AML-193 (cell line): ENCODE results near the gene CDYL2.
"Not testable (repeated sequence)": the region's sequence is repeated elsewhere in the genome, so short reads cannot be mapped to it uniquely, and the experiment has no call there.

ENCODE experiments used
- DNase-seq, 2 experiments: peaks; one replicate each; lab custom pipeline; 2025; lab: John Stamatoyannopoulos, UW

The CDYL2 gene

GRCh38 chr16:80670170-80670865, 134.1 kb downstream of the CDYL2 start:
- no peak for DNase-seq

- DNase-seq: no peak
These were observed 134.7 kb downstream of the CDYL2 start for GRCh38 chr16:80669673-80670072.

DNA sequence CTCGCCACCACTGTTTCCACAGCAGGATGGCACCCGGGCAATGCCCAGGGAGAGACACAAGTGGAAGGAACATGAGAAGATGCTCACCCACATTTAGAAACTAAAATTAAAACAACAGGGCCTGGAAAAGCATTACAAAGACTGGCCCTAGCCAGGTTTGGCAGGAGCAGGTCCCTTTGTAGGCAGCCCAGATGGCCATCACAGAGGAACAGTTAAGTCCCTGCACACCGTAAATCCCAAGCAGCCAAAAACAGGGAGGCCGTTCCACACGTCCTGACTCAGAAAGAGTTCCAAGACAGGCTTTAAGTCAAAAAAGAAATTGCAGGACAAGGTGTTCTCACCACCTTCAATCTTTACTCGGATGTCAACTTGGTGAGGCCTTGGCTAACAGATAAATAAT, 136.5 kb downstream of the CDYL2 start:
- DNase-seq: no peak

- DNase-seq: no peak
These were observed 137.2 kb downstream of the CDYL2 start for GRCh38 chr16:80667251-80667560.

- DNase-seq: no peak
These were observed 137.8 kb downstream of the CDYL2 start for GRCh38 chr16:80666378-80667250.

DNA sequence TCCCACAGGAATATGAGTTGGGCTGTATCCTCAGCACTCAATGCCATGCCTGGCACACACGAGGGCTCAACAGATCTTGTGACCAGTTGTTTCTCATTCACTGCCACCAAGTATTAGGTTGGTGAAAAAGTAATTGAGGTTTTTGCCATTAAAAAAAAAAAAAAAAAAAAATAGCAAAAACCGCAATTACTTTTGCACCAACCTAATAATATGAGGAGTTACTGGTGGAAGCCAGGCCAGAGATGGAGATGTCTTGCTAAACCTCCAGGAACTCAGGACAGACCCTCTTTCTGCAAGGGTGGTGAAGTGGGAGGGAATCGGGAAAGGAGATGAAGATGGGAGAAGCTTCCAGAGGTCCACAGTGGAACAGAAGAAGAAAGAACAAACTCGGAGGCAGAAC, 139.0 kb downstream of the CDYL2 start:
- DNase-seq: no peak

GRCh38 chr16:80664786-80665185, 139.6 kb downstream of the CDYL2 start:
- DNase-seq: no peak

- no peak for DNase-seq
These were observed 140.2 kb downstream of the CDYL2 start for GRCh38 chr16:80664226-80664625.

DNA sequence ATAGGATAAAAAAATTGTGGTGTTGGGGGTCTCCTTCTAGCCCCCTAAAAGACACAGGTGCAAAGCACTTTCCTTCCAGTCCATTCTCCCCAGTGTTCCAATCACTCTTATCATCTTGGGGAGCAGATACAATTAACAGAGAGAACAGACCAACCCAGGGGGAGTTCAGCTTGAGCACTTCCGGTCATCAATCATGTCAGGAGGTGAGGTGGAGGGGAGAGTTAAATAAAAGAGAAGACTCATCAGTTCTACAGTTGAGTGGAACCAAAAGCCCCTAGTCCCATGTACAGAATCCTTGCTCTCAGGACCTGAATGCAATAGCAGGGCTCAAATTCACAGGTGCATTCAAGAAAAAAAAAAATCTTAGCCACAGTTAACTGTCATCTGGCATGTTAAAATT, 141.3 kb downstream of the CDYL2 start:
- DNase-seq: no peak

DNA sequence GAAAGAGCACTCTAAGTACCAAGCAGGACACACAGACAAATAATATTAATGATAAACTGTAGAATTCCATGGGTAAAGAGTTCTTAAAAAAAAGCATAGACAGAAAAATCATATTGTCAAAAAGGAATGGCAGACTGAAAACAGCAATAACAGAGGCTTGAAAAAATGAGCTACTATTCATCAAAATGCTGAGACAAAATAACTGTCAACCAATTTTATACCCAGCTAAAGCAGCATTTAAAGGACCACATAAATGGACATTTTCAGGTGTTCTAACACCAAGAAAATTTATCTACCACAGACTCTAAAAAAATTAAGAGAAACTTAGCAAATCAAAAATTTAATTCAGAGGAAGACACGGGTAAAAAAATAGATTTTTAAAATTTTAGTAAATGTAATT, 144.5 kb downstream of the CDYL2 start:
- no peak for DNase-seq

GRCh38 chr16:80656711-80657150, 147.7 kb downstream of the CDYL2 start:
- DNase-seq: no peak

- no peak for DNase-seq
These were observed 148.2 kb downstream of the CDYL2 start for GRCh38 chr16:80656161-80656560.

DNA sequence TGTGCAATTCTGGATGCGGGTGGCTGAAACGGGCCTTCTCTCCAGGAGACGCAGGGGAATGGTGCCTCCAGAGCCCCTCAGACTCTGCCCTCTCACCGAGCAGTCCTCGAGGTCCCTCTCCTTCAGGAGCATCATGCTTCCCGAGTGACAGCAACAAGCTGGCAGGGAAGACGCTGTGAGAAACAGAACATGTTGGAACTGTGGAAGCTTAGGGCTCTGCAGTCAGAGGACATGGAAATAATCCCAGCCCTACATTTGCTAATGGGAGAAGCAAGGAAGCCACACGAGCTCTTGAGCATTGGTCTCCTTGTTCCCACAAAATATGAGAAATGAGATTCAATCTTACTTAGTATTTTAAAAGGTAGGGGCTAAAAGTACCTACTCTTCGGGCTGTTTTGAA, 148.6 kb downstream of the CDYL2 start:
- DNase-seq: no peak

- no peak for DNase-seq
These were observed 150.1 kb downstream of the CDYL2 start for GRCh38 chr16:80654094-80654862.

DNA sequence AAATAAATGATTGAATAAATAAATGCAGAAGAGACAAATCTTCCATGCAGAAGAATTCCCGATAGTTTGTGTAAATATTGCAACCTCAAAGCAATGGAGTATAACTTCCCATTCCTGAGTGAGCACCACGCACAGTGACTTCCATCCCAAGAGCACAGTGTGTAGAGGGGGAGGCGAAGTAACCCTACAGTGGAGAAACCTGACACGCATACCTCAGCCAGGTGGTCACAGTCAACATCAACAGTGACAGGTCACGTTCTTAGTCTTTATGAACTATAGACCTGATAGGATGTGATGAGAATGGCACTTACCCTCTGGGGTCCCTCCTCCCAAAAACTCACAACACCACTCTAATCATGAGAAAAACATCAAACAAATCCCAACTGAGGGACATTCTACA, 152.0 kb downstream of the CDYL2 start:
- DNase-seq: no peak

- not testable (repeated sequence) for DNase-seq
These were observed 154.1 kb downstream of the CDYL2 start for GRCh38 chr16:80650281-80650680.

GRCh38 chr16:80640316-80640715, 164.1 kb downstream of the CDYL2 start:
- DNase-seq: no peak

DNA sequence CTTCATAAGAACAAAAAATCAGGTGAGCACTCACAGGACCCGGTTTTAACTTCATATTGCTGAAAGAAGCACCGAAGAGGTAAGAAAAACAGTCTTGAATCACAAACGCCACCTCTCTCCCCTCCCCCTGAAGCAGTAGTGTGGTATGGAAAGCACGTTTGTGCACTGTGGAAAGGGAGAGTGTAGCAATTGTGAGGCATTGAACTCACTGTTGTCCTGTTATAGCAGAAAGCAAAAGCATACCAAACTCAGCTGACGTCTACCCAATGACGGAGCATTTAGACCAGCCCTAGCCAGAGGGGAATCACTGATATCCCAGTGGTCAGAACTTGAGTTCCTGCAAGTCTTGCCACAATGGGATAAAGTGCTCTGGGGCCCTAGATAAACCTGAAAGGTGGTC, 164.8 kb downstream of the CDYL2 start:
- DNase-seq: no peak

- no peak for DNase-seq
These were observed 166.8 kb downstream of the CDYL2 start for GRCh38 chr16:80637621-80638020.

DNA sequence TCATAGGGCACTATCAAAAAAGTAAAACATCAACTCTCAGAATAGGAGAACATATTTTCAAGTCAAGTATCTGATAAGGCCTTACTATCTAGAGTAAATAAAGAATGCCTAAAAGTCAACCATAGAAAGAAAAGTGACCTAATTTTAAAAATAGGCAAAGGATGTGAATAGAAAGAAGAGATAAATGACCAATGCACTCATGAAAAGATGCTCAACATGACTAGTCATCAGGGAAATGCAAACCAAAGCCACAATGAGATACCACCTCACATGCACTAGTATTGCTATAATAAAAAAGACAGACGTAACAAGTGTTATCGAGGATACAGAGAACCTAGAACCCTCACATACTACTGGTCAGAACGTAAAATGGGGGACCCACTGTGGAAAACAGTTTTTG, 172.8 kb downstream of the CDYL2 start:
- no peak for DNase-seq

GRCh38 chr16:80628254-80628653, 176.1 kb downstream of the CDYL2 start:
- no peak for DNase-seq

GRCh38 chr16:80627108-80627507, 177.3 kb downstream of the CDYL2 start:
- no peak for DNase-seq

GRCh38 chr16:80623376-80623775, 181.0 kb downstream of the CDYL2 start:
- no peak for DNase-seq
